ENCODE measurements around the gene SEMA4G.

DNA sequence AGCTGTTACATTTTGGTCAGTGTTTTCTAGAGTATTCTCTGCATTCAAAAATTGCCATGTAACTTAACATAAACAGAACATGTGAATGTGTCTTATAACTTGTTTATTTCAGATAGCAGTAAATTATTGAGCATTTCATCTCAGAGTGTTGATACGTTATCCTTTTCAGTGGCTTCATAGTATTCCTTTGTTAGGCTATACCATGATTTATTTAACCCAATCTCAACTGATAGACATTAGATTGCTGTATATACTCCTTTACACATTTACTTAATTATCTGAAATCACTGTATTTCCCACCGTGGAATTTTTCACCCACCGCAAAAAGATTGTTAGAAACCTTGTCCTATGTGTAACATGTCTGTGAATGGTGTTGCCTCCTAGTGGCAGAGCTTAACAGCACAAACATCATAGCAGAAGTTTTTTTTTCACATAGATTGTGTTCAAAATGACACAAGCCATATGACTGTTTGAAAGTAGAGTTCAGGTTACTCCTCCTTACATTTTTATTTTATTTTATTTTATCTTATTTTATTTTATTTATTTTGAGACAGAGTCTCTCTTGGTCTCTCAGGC lies 35.1 kb upstream of the SEMA4G start:
- TF ChIP-seq ZFP36 (IDR thresholded peaks at IDR 0.05; ENCODE audit: borderline replicate concordance, low read depth, low read length, partially characterized antibody) (no peak), ONECUT2 (CRISPR knock-in tag; IDR thresholded peaks at IDR 0.05) (no peak), SRSF9 (IDR thresholded peaks at IDR 0.05; ENCODE audit: borderline replicate concordance, insufficient read depth, low read depth, low read length, poor library complexity, severe bottlenecking) (no peak), ZNF33B (CRISPR knock-in tag; IDR thresholded peaks at IDR 0.05) (no peak), TAF1 (CRISPR knock-in tag; IDR thresholded peaks at IDR 0.05) (no peak), ZNF841 (CRISPR knock-in tag; IDR thresholded peaks at IDR 0.05; ENCODE audit: borderline replicate concordance) (no peak), MYC (CRISPR knock-in tag; IDR thresholded peaks at IDR 0.05; ENCODE audit: borderline replicate concordance) (no peak), ZNF274 (CRISPR knock-in tag; IDR thresholded peaks at IDR 0.05) (no peak), NR2C2 (CRISPR knock-in tag; IDR thresholded peaks at IDR 0.05; ENCODE audit: borderline replicate concordance) (no peak)
